Measurements from ENCODE around the gene DSTYK.
A peak's percentile ranks its signal among the peaks of the same experiment; 100 is the strongest.
"Not testable (repeated sequence)": the region's sequence is repeated elsewhere in the genome, so short reads cannot be mapped to it uniquely, and the experiment has no call there.

Gene DSTYK

GRCh38 chr1:205169248-205169647 is 42.3 kb downstream of the DSTYK start:
- no peak for DNase-seq

- no peak for DNase-seq
These were observed 43.2 kb downstream of the DSTYK start for GRCh38 chr1:205168291-205168690.

GRCh38 chr1:205162301-205162700 is 49.2 kb downstream of the DSTYK start:
- DNase-seq, result no peak

GRCh38 chr1:205161076-205161475 is 50.4 kb downstream of the DSTYK start:
- DNase-seq, result no peak

- DNase-seq, result no peak
These were observed 53.4 kb downstream of the DSTYK start for GRCh38 chr1:205158048-205158616.

GRCh38 chr1:205155665-205156377 is 55.7 kb downstream of the DSTYK start:
- not testable (repeated sequence) for DNase-seq

DNA sequence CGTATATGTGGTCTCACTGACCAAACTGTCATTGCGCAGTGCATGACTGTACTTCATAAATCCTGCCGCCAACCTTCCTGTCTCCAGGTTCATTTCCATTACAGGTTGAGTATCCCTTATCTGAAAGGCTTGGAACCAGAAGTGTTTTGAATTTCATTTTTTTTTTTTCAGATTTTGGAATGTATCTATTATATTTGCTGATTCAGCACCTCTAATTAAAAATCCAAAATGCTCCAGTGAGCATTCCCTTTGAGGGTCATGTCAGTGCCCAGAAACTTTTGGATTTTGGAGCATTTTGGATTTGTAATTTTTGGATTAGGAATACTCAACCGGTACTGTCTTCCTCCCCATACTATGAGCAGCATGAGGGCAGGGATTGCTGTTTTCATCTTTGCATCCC is 59.0 kb downstream of the DSTYK start:
- DNase-seq, result no peak

GRCh38 chr1:205150651-205151428 is 60.7 kb downstream of the DSTYK start:
- no peak for DNase-seq

- no peak for DNase-seq
These were observed 64.2 kb downstream of the DSTYK start for GRCh38 chr1:205147191-205147835.

DNA sequence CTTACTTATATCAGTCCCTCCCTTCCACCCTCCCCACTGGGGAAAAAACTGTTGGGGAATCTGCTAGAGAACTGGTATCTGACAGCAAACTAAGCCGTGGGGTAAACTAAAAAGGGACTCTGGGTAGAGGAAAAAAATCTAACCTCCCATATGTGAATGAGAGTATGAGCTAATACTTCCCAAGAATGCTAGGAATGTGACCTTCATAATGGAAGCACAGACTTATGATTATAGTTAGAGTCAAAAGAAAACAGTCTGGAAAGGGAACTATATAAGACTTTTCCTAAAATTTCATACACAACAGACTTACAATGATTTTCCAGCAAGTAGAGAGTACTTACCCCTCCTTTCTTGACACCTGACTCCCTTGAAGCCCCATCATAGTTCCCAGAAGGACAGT is 66.8 kb downstream of the DSTYK start:
- no peak for DNase-seq

- no peak for DNase-seq
These were observed 67.3 kb downstream of the DSTYK start for GRCh38 chr1:205144046-205144720.

- peak; percentile 12 for DNase-seq
These were observed 69.4 kb downstream of the DSTYK start for GRCh38 chr1:205142102-205142469.

- peak; percentile 94 for DNase-seq
These were observed 70.0 kb downstream of the DSTYK start for GRCh38 chr1:205141236-205142101.

DNA sequence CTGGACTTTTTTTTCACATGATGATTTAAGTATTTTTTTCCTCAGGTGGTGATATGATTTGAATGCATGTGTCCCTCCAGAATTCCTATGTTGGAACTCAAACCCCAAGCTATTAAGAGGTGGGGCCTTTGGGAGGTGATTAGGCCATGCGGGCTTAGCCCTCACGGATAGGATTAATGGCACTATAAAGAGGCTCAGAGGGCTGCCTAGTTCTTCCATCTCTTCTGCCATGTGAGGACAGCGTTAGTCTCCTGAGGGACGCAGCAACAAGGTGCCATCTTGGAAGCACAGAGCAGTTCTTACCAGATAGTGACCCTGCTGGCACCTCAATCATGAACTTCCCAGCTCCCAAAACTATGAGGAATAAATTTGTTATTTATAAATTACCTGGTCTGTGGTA is 71.4 kb downstream of the DSTYK start:
- no peak for DNase-seq

GRCh38 chr1:205137901-205138300 is 73.6 kb downstream of the DSTYK start:
- DNase-seq, result no peak

- DNase-seq, result no peak
These were observed 78.2 kb downstream of the DSTYK start for GRCh38 chr1:205133287-205133686.

GRCh38 chr1:205129447-205130029 is 82.0 kb downstream of the DSTYK start:
- no peak for DNase-seq

- DNase-seq, result no peak
These were observed 83.5 kb downstream of the DSTYK start for GRCh38 chr1:205128050-205128449.

DNA sequence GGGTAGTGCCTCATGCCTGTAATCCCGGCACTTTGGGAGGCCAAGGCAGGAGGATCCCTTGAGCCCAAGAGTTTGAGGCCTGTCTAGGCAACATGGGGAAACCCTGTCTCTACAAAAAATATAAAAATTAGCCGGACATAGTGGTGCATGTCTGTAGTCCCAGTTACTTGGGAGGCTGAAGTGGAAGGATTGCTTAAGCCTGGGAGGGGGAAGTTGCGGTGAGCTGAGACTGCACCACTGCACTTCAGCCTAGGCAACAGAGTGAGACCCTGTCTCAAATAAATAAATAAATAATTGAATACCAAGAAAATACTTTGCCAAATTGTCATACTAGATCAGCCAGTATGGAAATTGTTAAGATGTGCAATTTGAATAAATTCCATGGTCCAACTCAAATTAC is 83.9 kb downstream of the DSTYK start:
- no peak for DNase-seq

DNA sequence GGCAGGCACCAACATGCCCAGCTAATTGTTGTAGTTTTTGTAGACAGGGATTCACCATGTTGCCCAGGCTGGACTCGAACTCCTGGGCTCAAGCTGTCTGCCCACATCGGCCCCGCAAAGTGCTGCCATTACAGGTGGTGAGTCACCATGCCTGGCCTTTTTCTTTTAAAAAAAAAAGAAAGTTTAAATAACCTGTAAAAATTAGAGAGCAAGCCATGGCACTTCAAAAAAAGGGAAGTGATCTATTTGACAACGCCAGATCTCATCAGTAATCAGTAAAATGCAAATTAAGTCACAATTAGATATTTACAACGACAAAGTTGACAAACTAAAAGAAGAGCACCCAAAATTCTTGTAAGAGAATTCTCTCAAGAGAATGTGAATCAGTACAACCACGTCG is 86.8 kb downstream of the DSTYK start:
- DNase-seq, result peak; percentile 32

GRCh38 chr1:205122489-205122882 is 89.0 kb downstream of the DSTYK start:
- no peak for DNase-seq

Data from hematopoietic multipotent progenitor cell treated with erythropoietin and hydrocortisone succinate and interleukin-3 and kit ligand, for 4 days (in vitro differentiated cells).